Adipose tissue (tissue), 3 donors: ENCODE data around the gene CLDN11. TPM values are rescaled to one million over a fixed set of nuclear protein-coding genes. Genes with fewer than 3 reads are reported as not detected.
A peak's percentile ranks its signal among the peaks of the same experiment; 100 is the strongest.

Source experiments
- H3K27ac ChIP-seq: one replicate; pipeline ENCODE4 v1.5.1; 2013; ENCODE audit warnings: low read depth, low read length
- WGBS, 3 donors: extraction: QIAGEN DNeasy Blood & Tissue Kit; methylation state at CpG; one replicate each; pipeline ENCODE4 v1.1.7; 2013; 5-methylcytosine and 5-hydroxymethylcytosine counted together
- polyA plus RNA-seq, 3 donors: library from polyadenylated mRNA; stranded (reverse); fragments of 200-250 nt; gene quantifications; one replicate each; pipeline ENCODE4 v1.2.3, GENCODE V29; 2013
- donor health status: healthy with polysubstance abuse.
- donor health status: Bipolar disorder and iron deficiency.
- donor health status: healthy.

Gene CLDN11
- 10 to 100 TPM in 2 of 3 donors, 1 to 10 TPM in 1; 2.0 to 28.2 (median 16.4) TPM for polyA plus RNA-seq

DNA sequence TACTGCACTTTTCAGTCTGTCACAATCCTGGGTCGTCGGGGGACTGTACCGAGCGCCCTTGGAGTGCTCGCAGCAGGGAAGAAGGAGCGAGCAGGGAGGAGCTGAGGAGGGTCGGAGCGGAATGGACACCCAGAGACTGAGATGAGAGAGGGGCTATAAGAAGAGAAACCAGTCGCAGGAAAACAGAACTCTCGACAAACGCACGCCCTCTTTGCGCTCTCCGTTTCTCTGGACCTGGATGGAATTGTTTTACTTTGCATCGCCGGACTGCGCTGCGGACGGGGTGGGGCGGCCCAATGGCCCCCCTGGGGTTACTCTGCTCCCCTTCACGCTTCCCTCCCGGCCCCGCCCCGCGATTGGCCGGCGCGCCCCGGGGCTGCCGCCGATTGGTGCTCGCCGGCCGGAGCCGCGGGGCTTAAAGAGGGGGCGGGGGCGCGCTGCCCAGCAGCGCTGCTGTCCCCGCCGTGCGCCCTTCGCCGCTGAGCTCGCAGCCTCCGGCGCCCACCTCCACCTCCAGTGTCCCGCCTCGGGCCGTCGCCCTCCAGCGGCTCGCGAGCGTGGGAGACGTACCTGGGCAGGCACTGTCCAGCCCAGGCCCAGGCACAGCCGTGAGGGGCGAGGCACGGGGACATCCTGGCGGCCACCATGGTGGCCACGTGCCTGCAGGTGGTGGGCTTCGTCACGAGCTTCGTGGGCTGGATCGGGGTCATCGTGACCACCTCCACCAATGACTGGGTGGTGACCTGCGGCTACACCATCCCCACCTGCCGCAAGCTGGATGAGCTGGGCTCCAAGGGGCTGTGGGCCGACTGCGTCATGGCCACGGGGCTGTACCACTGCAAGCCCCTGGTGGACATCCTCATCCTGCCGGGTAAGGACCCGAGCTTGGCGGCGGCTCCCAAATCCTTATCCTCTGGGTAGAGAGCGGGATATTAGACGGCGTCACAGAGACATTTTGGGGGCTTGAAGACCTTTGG, at the start of gene CLDN11:
TSS of gene CLDN11 (plus strand) at position 447 of the 977 bp plus-strand sequence. CDS start at position 646, 199 bp downstream.
- no peak within 1 kb of the TSS for H3K27ac ChIP-seq
- 4 to 5% (median 4%) methylated on average over 58 to 79 of the region's 79 CpGs for WGBS, 3 donors

DNA sequence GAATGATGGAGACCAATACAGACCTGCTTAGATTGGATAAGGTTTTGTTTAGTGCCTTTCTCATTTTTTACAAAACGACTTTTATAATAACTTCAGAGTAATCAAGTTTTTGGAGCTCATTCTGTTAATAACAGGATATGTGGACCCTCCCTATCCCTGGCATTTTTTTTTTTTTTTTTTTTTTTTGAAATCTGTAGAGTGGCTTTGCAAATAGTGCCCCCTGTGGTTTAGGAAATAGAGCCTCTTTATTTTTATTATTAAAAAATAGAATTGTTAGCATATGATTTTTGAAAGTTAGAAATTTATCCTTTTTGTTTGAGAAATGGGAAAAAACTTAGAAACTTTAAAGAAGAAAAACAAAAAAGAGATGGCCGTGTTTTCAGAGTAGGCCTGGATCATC, 49.7 kb upstream of the CLDN11 start:
- 74 to 82% (median 75%) methylated on average over 2 of the region's 2 CpGs for WGBS, 3 donors
- no peak overlapping the region for H3K27ac ChIP-seq

DNA sequence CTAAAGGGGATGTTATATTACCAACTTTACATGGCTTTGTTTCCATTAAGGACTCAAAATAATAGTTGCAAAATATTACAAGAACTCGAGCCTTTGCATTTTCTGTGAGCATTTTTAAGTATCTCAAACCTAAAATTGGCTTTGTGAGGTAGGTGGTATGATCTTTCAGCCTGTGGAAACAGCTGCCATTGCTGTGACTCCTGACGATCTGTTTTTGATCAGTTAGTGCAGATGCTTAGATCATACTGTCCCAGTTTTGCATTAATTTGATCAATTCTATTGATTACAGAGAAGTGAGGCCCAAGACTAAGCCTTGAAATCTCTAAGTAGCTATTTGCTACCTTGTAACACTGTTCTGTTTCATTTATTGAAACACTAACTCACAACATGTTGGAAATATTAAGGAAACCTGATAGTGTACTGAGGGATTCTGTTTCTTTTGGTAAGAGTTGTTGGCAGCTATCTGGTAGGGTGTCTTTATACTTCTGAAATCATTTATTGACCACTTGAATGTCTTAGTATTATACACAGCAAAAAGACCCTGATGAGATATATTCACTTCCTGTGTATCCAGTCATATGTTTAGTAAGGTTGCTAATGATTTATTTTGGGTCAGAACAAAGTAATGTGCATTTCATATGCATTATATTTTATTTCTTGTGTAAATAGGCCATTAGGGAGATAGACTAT, 46.3 kb upstream of the CLDN11 start:
- WGBS, 3 donors, result 61 to 75% (median 73%) methylated on average over 2 of the region's 2 CpGs
- H3K27ac ChIP-seq, result no peak overlapping the region

- H3K27ac ChIP-seq, result no peak overlapping the region
- 93 to 100% (median 95%) methylated on average over 1 of the region's 1 CpG for WGBS, 3 donors
These were observed 35.1 kb upstream of the CLDN11 start for GRCh38 chr3:170383567-170383966.

GRCh38 chr3:170386468-170386867, 32.2 kb upstream of the CLDN11 start:
- H3K27ac ChIP-seq, result no peak overlapping the region
- 91 to 96% (median 96%) methylated on average over 3 of the region's 3 CpGs for WGBS, 3 donors

- no peak overlapping the region for H3K27ac ChIP-seq
These were observed 30.7 kb upstream of the CLDN11 start for GRCh38 chr3:170387950-170388349.

DNA sequence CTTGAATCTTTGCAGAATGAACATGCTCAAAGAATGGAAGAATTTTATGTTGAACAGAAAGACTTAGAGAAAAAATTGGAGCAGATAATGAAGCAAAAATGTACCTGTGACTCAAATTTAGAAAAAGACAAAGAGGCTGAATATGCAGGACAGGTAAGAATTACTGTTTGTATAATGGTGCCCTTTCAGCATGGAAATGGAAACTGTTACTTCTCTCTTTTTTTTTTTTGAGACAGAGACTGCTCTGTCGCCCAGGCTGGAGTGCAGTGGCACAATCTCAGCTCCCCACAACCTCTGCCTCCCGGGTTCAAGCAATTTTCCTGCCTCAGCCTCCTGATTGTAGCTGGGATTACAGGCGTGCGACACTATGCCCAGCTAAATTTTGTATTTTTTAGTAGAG, 27.6 kb upstream of the CLDN11 start:
- no peak overlapping the region for H3K27ac ChIP-seq
- 88 to 95% (median 92%) methylated on average over 4 of the region's 4 CpGs for WGBS, 3 donors

DNA sequence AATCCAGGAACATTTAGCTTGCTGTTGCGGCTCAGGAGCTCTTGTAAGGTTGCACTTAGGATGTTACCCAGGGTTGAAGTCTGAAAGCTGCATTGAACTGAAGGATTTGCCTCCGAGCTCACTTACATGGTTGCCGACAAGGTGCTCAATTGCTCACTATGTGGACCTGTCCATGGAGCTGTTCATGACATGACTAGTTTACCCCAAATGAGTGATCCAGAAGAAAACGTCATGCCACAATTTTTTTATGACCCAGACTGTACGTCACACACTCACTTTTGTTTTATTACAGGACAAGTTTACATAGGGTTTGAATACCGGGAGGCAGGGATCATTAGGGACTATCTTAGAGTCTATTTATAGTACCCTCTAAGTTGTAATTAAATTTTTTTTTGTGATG, 21.0 kb upstream of the CLDN11 start:
- 92 to 94% (median 92%) methylated on average over 6 of the region's 6 CpGs for WGBS, 3 donors
- H3K27ac ChIP-seq, result no peak overlapping the region

DNA sequence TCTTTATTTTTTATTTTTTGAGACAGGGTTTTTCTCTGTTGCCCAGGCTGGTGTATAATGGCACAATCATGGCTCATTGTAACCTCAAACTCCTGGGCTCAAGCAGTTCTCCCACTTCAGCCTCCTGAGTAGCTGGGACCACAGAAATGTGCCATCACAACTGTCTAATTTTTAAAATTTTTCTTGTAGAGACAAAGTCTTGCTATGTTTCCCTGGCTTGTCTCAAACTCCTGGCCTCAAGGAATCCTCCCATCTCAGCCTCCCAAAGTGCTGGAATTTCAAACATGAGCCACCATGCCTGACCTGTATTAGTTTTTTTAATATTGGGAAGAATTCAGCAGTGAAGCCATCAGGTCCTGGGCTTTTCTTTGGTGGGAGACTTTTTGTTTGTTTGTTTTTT, 13.6 kb upstream of the CLDN11 start:
- no peak overlapping the region for H3K27ac ChIP-seq

DNA sequence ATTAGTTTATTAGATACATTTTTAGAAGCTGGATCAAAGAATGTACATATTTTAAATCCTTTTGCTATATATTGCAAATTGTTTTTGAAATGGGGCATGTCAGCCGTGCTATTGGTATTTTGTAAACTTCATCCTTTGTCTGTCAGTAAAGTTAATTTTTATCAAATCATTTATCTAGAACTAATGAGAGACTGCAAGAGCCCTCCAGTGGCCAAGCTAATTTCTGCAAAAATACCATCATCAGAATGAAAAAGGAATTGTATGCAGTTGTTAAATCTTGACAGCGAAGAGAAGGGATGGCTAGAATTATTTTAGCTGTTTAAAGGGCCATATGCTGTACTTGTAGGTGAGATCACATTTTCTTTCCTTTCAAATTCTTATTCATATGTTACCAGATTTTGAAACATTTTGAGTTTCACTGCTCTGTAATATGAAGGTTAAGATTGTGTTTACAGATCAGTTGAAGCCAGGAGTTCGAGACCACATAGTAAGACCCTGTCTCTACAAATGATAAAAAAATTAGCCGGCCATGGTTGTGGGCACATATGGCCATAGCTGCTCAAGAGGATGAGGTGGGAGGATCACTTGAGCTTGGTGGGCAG, 8.1 kb upstream of the CLDN11 start:
- H3K27ac ChIP-seq, result no peak overlapping the region
- 43 to 67% (median 60%) methylated on average over 4 of the region's 4 CpGs for WGBS, 3 donors

GRCh38 chr3:170413291-170413690, 5.4 kb upstream of the CLDN11 start:
- WGBS, 3 donors, result 92 to 97% (median 95%) methylated on average over 4 of the region's 4 CpGs
- no peak overlapping the region for H3K27ac ChIP-seq

- no peak overlapping the region for H3K27ac ChIP-seq
- WGBS, 3 donors, result 29 to 33% (median 29%) methylated on average over 5 of the region's 5 CpGs
These were observed 4.4 kb upstream of the CLDN11 start for GRCh38 chr3:170414202-170414663.

- H3K27ac ChIP-seq, result no peak overlapping the region
- WGBS, 3 donors, result 66 to 72% (median 68%) methylated on average over 1 of the region's 1 CpG
These were observed 1.6 kb upstream of the CLDN11 start for GRCh38 chr3:170417090-170417489.

- 4% methylated on average over 58 of the region's 58 CpGs for WGBS, 3 donors
These were observed 954 bp downstream of the CLDN11 start for GRCh38 chr3:170419557-170420087.

DNA sequence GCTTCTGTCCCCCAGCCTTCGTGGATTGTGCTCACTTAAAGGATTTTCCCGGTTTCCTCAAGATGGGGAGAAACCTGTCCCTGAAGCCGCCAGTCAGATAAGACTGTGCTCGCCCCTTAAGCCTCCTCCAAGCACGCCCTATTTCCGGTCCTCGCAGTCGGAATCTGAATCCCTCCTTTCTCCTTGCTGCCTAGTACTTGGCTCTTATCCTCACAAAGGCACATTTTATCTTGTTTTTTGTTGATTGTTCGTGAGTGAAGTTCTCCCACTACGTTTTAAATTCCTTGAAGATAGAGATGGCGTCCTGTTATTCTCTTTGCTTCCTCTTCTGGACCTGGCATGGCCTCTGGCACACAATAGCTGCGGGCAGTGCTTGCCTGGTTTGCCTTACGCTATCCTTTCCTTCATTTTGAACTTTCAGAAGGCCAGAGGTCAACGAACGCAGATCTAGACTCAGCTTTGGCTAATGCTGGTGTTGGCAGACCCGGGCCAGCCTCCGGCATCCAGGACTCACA, 1.7 kb downstream of the CLDN11 start:
- 33 to 65% (median 41%) methylated on average over 17 of the region's 17 CpGs for WGBS, 3 donors
- peak overlapping the region; percentile 28 for H3K27ac ChIP-seq

More at GRCh38 chr3:170419557-170420087, 954 bp downstream of the CLDN11 start:
- H3K27ac ChIP-seq, result no peak overlapping the region

DNA sequence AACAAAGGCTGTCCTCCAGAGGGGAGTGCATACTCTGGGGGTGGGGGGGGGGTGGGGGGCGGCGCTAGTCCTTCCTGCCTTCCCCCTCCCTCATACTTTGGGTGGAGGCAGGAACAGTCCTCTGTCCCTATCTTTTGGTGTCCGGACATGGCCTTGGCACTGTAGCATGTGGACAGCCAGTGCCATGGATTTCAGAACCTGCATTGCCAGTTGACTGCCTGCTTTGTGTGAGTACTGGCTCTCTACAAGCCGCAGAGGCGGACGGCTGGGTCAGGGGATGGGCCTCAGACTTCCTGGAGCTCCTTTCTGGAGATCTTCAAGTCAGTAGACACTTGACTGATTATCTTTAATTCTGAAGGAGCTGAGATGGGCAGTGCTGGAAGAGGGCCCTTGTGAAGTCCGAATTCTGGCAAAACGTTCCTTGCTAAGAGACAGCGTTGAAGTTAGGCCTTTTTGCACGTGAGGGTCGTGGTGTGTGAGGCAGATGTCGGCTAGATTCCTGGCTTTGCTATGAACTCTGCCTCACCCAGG, 2.5 kb downstream of the CLDN11 start:
- WGBS, 3 donors, result 50 to 61% (median 56%) methylated on average over 12 of the region's 12 CpGs
- no peak overlapping the region for H3K27ac ChIP-seq

- WGBS, 3 donors, result 74 to 78% (median 74%) methylated on average over 2 of the region's 2 CpGs
- no peak overlapping the region for H3K27ac ChIP-seq
These were observed 3.1 kb downstream of the CLDN11 start for GRCh38 chr3:170421758-170422157.

- no peak overlapping the region for H3K27ac ChIP-seq
- 85 to 91% (median 88%) methylated on average over 8 of the region's 8 CpGs for WGBS, 3 donors
These were observed 4.4 kb downstream of the CLDN11 start for GRCh38 chr3:170423001-170423615.
